Muscle layer of duodenum (tissue), 2 donors: Measurements from ENCODE around the gene C14orf180.

ENCODE experiments used
- H3K27ac ChIP-seq: one replicate; pipeline ENCODE4 v1.7.0; 2013; ENCODE audit warnings: mild to moderate bottlenecking, low read length
- H3K27me3 ChIP-seq: one replicate; pipeline ENCODE4 v1.7.0; 2013; ENCODE audit warnings: low read depth, mild to moderate bottlenecking, control low read depth, low read length
- H3K36me3 ChIP-seq, 2 donors: one replicate each; pipeline ENCODE4 v1.7.0; 2013; ENCODE audit warnings: low read length in 2 of 2, control low read depth in 1 of 2, mild to moderate bottlenecking in 1 of 2; ENCODE audit not compliant: insufficient read depth in 2 of 2, control insufficient read depth in 1 of 2
- H3K4me1 ChIP-seq, 2 donors: one replicate each; pipeline ENCODE4 v1.7.0; 2013; ENCODE audit warnings: low read length in 2 of 2, mild to moderate bottlenecking in 2 of 2, control low read depth in 1 of 2, moderate library complexity in 1 of 2; ENCODE audit not compliant: insufficient read depth in 2 of 2, control insufficient read depth in 1 of 2
- H3K4me3 ChIP-seq, 2 donors: one replicate each; pipeline ENCODE4 v1.7.0; 2013; ENCODE audit warnings: low read length in 2 of 2, low read depth in 1 of 2, mild to moderate bottlenecking in 1 of 2
- H3K9me3 ChIP-seq, 2 donors: one replicate each; pipeline ENCODE4 v1.7.0; 2013; ENCODE audit warnings: low read length in 2 of 2, control low read depth in 1 of 2, mild to moderate bottlenecking in 1 of 2; ENCODE audit not compliant: control insufficient read depth in 1 of 2
- donor health status: healthy.

C14orf180 gene

GRCh38 chr14:104592785-104593184 lies 13.2 kb downstream of the C14orf180 start:
- H3K4me1 ChIP-seq: no peaks in the 10 kb centered on the region
- H3K4me3 ChIP-seq: no peak overlapping the region
- no peaks in the 10 kb centered on the region for H3K36me3 ChIP-seq
- H3K27ac ChIP-seq: no peak overlapping the region
- H3K9me3 ChIP-seq: no peaks in the 10 kb centered on the region
- no peaks in the 10 kb centered on the region for H3K27me3 ChIP-seq

- no peak overlapping the region for H3K27ac ChIP-seq
- no peaks in the 10 kb centered on the region for H3K36me3 ChIP-seq
- no peaks in the 10 kb centered on the region for H3K27me3 ChIP-seq
- no peaks in the 10 kb centered on the region for H3K9me3 ChIP-seq
- no peak overlapping the region for H3K4me3 ChIP-seq
- no peaks in the 10 kb centered on the region for H3K4me1 ChIP-seq
Observed at GRCh38 chr14:104593241-104593701, 13.7 kb downstream of the C14orf180 start.

GRCh38 chr14:104593710-104594136 lies 14.2 kb downstream of the C14orf180 start:
- Histone ChIP-seq H3K36me3 (no peaks in the 10 kb centered on the region), H3K4me3 (no peak overlapping the region), H3K4me1 (no peaks in the 10 kb centered on the region), H3K27me3 (no peaks in the 10 kb centered on the region), H3K9me3 (no peaks in the 10 kb centered on the region), H3K27ac (no peak overlapping the region)

- no peaks in the 10 kb centered on the region for H3K27me3 ChIP-seq
- no peaks in the 10 kb centered on the region for H3K36me3 ChIP-seq
- no peaks in the 10 kb centered on the region for H3K4me1 ChIP-seq
- no peak overlapping the region for H3K27ac ChIP-seq
- no peaks in the 10 kb centered on the region for H3K9me3 ChIP-seq
- H3K4me3 ChIP-seq: no peak overlapping the region
Observed at GRCh38 chr14:104594310-104595046, 14.9 kb downstream of the C14orf180 start.

- H3K27ac ChIP-seq: no peak overlapping the region
- H3K27me3 ChIP-seq: no peaks in the 10 kb centered on the region
- no peaks in the 10 kb centered on the region for H3K36me3 ChIP-seq
- no peaks in the 10 kb centered on the region for H3K9me3 ChIP-seq
- no peaks in the 10 kb centered on the region for H3K4me1 ChIP-seq
- H3K4me3 ChIP-seq: no peak overlapping the region
Observed at GRCh38 chr14:104595116-104595675, 15.6 kb downstream of the C14orf180 start.

GRCh38 chr14:104595911-104596450 lies 16.4 kb downstream of the C14orf180 start:
- H3K27me3 ChIP-seq: no peaks in the 10 kb centered on the region
- no peaks in the 10 kb centered on the region for H3K9me3 ChIP-seq
- no peaks in the 10 kb centered on the region for H3K36me3 ChIP-seq
- no peak overlapping the region for H3K4me3 ChIP-seq
- H3K27ac ChIP-seq: no peak overlapping the region
- no peaks in the 10 kb centered on the region for H3K4me1 ChIP-seq

- H3K4me1 ChIP-seq: no peaks in the 10 kb centered on the region
- no peaks in the 10 kb centered on the region for H3K36me3 ChIP-seq
- H3K27me3 ChIP-seq: no peaks in the 10 kb centered on the region
- H3K9me3 ChIP-seq: no peaks in the 10 kb centered on the region
- no peak overlapping the region for H3K4me3 ChIP-seq
- no peak overlapping the region for H3K27ac ChIP-seq
Observed at GRCh38 chr14:104596451-104596918, 16.9 kb downstream of the C14orf180 start.

GRCh38 chr14:104596927-104597351 lies 17.4 kb downstream of the C14orf180 start:
- H3K27me3 ChIP-seq: peaks cover 2% of the 10 kb centered on the region
- no peak overlapping the region for H3K27ac ChIP-seq
- no peak overlapping the region for H3K4me3 ChIP-seq
- no peaks in the 10 kb centered on the region for H3K9me3 ChIP-seq
- H3K4me1 ChIP-seq: no peaks in the 10 kb centered on the region
- no peaks in the 10 kb centered on the region for H3K36me3 ChIP-seq

GRCh38 chr14:104597576-104597975 lies 18.0 kb downstream of the C14orf180 start:
- Histone ChIP-seq H3K36me3 (no peaks in the 10 kb centered on the region), H3K9me3 (no peaks in the 10 kb centered on the region), H3K27me3 (peaks cover 9% of the 10 kb centered on the region), H3K4me1 (no peaks in the 10 kb centered on the region), H3K4me3 (no peak overlapping the region), H3K27ac (no peak overlapping the region)

- H3K27me3 ChIP-seq: peaks cover 15% of the 10 kb centered on the region
- H3K4me1 ChIP-seq: no peaks in the 10 kb centered on the region
- no peak overlapping the region for H3K27ac ChIP-seq
- H3K36me3 ChIP-seq: no peaks in the 10 kb centered on the region
- H3K9me3 ChIP-seq: no peaks in the 10 kb centered on the region
- H3K4me3 ChIP-seq: no peak overlapping the region
Observed at GRCh38 chr14:104598039-104598909, 18.7 kb downstream of the C14orf180 start.

GRCh38 chr14:104598910-104599273 lies 19.3 kb downstream of the C14orf180 start:
- H3K4me3 ChIP-seq: no peak overlapping the region
- H3K27me3 ChIP-seq: peaks cover 17% of the 10 kb centered on the region

More at GRCh38 chr14:104598910-104599273, 19.3 kb downstream of the C14orf180 start:
- Histone ChIP-seq H3K36me3 (no peaks in the 10 kb centered on the region), H3K4me1 (peaks cover 0 to under 1% of the 10 kb centered on the region in 2 donors), H3K9me3 (no peaks in the 10 kb centered on the region), H3K27ac (no peak overlapping the region)
